RWPE1 (cell line): Measurements from ENCODE around the gene ACTN1.
A peak's percentile ranks its signal among the peaks of the same experiment; 100 is the strongest.

ENCODE experiments used
- CTCF ChIA-PET: fragments of 350-600 bp; sonication (Branson Sonifier 250); formaldehyde crosslinking; extraction: SDS; loops from one replicate; lab custom pipeline; 2021; lab: Yijun Ruan, JAX
- POLR2A ChIA-PET: fragments of 400-600 bp; formaldehyde crosslinking; extraction: SDS; loops from one replicate; lab custom pipeline; 2020; ENCODE audit warnings: antibody characterized with exemption; ENCODE audit not compliant: low non-redundant PET; lab: Yijun Ruan, JAX
- DNase-seq: peaks from one replicate; pipeline ENCODE4 v3.0.0; 2012; ENCODE audit warnings: low spot score
- H3K27ac ChIP-seq: fragments of 450-650 bp; 2 replicates; pipeline ENCODE4 v1.5.1; 2017
- CTCF ChIP-seq: fragments of 450-650 bp; conservative IDR thresholded peaks from 2 replicates; pipeline ENCODE4 v1.5.1; 2017; ENCODE audit warnings: low read depth, mild to moderate bottlenecking

The ACTN1 gene

GRCh38 chr14:68941820-68942219 lies 37.3 kb downstream of the ACTN1 start:
- peak overlapping the region; percentile 95 for H3K27ac ChIP-seq
- ChIA-PET CTCF (interaction anchor here (0.6 to 1.1 kb wide), 6 partner anchors 15 to 35 kb away, joined by 3 to 5 read pairs (median 4); no protein-coding TSS in a partner anchor), POLR2A (no interaction called here)
- DNase-seq = peak; percentile 88
- peak; percentile 85 for TF ChIP-seq CTCF

DNA sequence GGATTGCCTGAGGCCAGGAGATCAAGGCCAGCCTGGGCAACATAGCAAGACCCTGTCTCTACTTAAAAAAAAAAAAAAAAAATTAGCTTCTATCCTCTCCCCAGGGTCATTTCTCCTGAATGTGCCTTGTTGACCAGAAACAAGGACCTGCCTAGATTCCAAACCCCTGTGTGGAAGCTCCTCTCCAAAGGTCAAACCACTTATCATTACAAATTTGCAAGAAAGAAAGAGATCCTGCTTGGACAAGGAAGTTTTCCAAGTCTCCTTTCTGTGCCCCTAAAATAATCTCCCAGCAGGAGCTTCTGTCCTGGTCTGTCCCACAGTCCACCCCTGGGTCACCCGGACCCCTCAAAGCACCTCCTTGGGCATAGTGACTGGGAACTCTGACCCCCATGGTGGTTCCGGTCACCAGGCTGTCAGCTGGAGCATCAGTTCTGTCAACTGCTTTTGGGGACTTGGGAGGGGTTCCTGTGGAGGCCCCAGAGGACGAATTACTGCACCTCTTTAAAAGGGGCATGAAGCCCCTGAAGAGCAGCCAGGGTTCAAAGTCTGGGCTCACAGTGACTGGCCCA lies 38.4 kb downstream of the ACTN1 start:
- CTCF ChIA-PET = interaction anchor here (0.6 to 0.7 kb wide), 4 partner anchors 16 to 77 kb away, joined by 3 to 4 read pairs (median 3); no protein-coding TSS in a partner anchor
- peak overlapping the region; percentile 95 for H3K27ac ChIP-seq
- TF ChIP-seq CTCF = no peak
- no peak for DNase-seq
- POLR2A ChIA-PET = interaction anchor here (0.7 kb wide), 1 partner anchor 38 kb away, joined by 4 read pairs; the partner anchor contains the start of gene ACTN1

- peak overlapping the region; percentile 95 for H3K27ac ChIP-seq
- TF ChIP-seq CTCF = no peak
- peak; percentile 70 for DNase-seq
- CTCF ChIA-PET = interaction anchor here (0.6 to 1.0 kb wide), 5 partner anchors 16 to 76 kb away, joined by 3 to 4 read pairs (median 3); no protein-coding TSS in a partner anchor
- POLR2A ChIA-PET = interaction anchor here (0.5 to 0.7 kb wide), 2 partner anchors 20 to 39 kb away, joined by 3 to 4 read pairs; partner anchors contain the start of gene ACTN1
Measured at GRCh38 chr14:68939893-68940613, 39.0 kb downstream of the ACTN1 start.

GRCh38 chr14:68939181-68939892 lies 39.8 kb downstream of the ACTN1 start:
- ChIA-PET POLR2A (no interaction called here), CTCF (interaction anchor here (1.0 to 1.6 kb wide), 3 partner anchors 26 to 151 kb away, joined by 3 to 4 read pairs (median 3); no protein-coding TSS in a partner anchor)
- no peak for TF ChIP-seq CTCF
- H3K27ac ChIP-seq = peak overlapping the region; percentile 95
- DNase-seq = no peak

GRCh38 chr14:68938271-68939150 lies 40.6 kb downstream of the ACTN1 start:
- H3K27ac ChIP-seq = peak overlapping the region; percentile 95
- no peak for TF ChIP-seq CTCF
- no peak for DNase-seq
- ChIA-PET POLR2A (no interaction called here), CTCF (interaction anchor here (0.7 to 1.6 kb wide), 3 partner anchors 27 to 159 kb away, joined by 3 to 5 read pairs (median 4); no protein-coding TSS in a partner anchor)
